ENCODE results near the gene GAB4.

The GAB4 gene

GRCh38 chr22:16962501-16962900, 45.5 kb downstream of the GAB4 start:
- no peaks in the 10 kb centered on the region for H3K27me3 ChIP-seq
- H3K4me1 ChIP-seq: no peaks in the 10 kb centered on the region
- DNase-seq: no peak
- TF ChIP-seq CTCF (IDR thresholded peaks at IDR 0.05): no peak
- H3K4me3 ChIP-seq: no peak overlapping the region
- H3K27ac ChIP-seq: no peak overlapping the region
- intact Hi-C loops (cut with DNase I; ENCODE audit: low total_unique reads): no loop called here
- H3K9me3 ChIP-seq: no peaks in the 10 kb centered on the region
- H3K36me3 ChIP-seq: no peaks in the 10 kb centered on the region

- H3K4me1 ChIP-seq: no peaks in the 10 kb centered on the region
- H3K9me3 ChIP-seq: no peaks in the 10 kb centered on the region
- DNase-seq: no peak
- H3K27me3 ChIP-seq: no peaks in the 10 kb centered on the region
- H3K27ac ChIP-seq: no peak overlapping the region
- no peak overlapping the region for H3K4me3 ChIP-seq
- TF ChIP-seq CTCF (IDR thresholded peaks at IDR 0.05): no peak
- intact Hi-C loops (cut with DNase I; ENCODE audit: low total_unique reads): no loop called here
- no peaks in the 10 kb centered on the region for H3K36me3 ChIP-seq
These were observed 46.4 kb downstream of the GAB4 start for GRCh38 chr22:16961477-16962186.

GRCh38 chr22:16960884-16961249, 47.2 kb downstream of the GAB4 start:
- H3K4me1 ChIP-seq: no peaks in the 10 kb centered on the region
- no peaks in the 10 kb centered on the region for H3K36me3 ChIP-seq
- no peak for DNase-seq
- TF ChIP-seq CTCF (IDR thresholded peaks at IDR 0.05): no peak
- H3K27ac ChIP-seq: no peak overlapping the region
- intact Hi-C loops (cut with DNase I; ENCODE audit: low total_unique reads): no loop called here
- H3K4me3 ChIP-seq: no peak overlapping the region
- H3K9me3 ChIP-seq: no peaks in the 10 kb centered on the region
- H3K27me3 ChIP-seq: no peaks in the 10 kb centered on the region

DNA sequence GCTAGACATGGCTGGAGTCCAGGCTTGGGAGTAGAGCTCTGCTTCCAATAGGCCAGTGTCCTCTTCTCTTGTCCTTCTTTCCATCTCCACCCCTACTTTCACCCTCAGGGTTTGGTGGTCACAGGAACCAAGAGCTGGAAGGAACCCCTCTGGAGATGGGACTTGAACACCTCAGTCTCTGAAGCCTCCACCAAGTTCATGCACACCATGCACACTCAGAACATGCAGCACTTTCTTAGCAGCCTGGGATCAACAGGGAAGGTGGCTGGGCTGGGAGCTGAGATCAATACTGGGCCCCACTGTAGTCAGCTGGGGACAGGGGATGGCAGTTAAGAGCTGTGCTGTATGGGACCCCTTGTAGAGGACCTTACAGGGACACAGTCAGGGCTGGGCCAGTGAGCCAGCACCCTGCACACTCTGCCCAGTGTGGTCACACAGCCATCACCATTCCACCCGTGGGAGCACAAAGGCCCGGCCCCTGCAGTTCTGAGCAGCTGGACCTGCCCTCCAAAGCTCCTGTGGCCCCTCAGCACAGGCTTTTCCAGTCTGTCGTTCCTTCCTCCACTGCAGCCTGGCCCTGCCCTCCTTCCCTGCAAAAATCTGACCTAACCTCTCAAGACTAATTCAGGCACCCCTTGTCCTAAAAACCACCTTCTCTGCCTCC, 47.7 kb downstream of the GAB4 start:
- no peak for TF ChIP-seq CTCF (IDR thresholded peaks at IDR 0.05)
- H3K27ac ChIP-seq: no peak overlapping the region
- intact Hi-C loops (cut with DNase I; ENCODE audit: low total_unique reads): no loop called here
- no peak overlapping the region for H3K4me3 ChIP-seq
- H3K27me3 ChIP-seq: no peaks in the 10 kb centered on the region
- no peak for DNase-seq
- H3K36me3 ChIP-seq: no peaks in the 10 kb centered on the region
- no peaks in the 10 kb centered on the region for H3K4me1 ChIP-seq
- H3K9me3 ChIP-seq: no peaks in the 10 kb centered on the region

DNA sequence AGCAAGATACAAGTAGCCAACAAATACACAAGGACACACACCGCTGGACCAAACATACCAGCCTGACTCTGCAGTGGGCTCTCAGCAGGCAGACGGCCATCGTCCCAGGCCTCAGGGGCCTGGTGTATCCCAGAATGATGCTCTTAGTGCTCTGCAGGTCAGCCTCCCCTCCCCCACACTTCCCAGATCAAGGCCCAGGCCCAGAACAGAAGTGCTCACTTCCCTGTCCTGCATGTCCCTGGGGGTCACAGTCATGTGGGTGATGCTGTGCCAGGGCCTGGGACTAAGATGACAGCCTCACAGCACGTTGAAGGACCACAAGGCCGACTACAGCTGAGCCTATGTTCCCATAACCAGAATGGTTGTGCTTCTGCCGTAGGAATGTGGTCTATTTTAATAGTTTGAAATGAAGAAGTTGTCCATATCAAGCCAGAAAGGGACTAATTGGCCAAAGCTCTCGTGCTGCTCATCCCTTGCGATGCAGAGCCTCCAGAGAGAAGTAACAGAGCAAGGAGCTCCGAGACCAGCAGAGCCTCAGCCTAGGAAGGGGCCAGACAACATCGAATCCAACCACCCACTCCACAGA, 48.6 kb downstream of the GAB4 start:
- Histone ChIP-seq H3K4me1 (no peaks in the 10 kb centered on the region), H3K27me3 (no peaks in the 10 kb centered on the region), H3K9me3 (no peaks in the 10 kb centered on the region), H3K4me3 (no peak overlapping the region), H3K27ac (no peak overlapping the region), H3K36me3 (no peaks in the 10 kb centered on the region)
- no peak for DNase-seq
- no peak for TF ChIP-seq CTCF (IDR thresholded peaks at IDR 0.05)
- intact Hi-C loops (cut with DNase I; ENCODE audit: low total_unique reads): no loop called here
